Eye (tissue), 1 donor: Measurements from ENCODE around the gene TNFRSF19.

Experiments
- DNase-seq: peaks from one replicate; pipeline ENCODE4 v3.0.0-alpha.2; 2015

The TNFRSF19 gene

DNA sequence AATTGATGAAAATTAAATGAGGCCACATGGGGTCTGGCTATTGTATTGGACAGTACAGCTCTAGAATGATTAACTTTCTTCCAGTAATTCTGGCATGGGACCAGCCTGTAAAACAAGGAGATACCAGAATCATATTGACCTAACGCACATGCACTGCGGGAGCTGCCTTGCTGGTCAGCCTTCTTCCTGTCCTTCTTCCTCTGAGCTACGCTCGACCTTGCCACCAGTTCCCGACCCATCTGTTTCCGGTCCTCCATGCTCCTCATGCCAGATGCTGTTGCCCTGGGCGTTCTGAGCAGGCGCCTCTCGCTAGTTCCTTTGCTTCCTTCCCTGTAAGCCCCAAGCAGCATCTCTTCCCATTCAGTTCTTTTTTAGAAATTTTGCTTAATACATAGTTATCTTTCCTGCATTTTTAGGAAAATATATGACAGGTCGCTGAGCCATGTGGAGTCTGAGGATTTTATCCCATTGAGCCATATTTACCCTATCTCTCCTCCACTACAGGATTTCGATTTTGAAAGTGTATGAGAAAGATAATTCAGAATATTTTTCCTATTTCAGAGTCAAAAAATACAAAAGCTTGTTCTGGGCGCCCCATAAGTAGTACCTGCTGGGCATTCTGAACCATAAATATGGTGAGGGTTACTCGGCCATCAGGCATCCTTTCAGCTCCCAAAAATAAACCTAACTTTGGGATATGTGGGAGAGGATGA is 38.6 kb downstream of the TNFRSF19 start:
- DNase-seq, result no peak

DNA sequence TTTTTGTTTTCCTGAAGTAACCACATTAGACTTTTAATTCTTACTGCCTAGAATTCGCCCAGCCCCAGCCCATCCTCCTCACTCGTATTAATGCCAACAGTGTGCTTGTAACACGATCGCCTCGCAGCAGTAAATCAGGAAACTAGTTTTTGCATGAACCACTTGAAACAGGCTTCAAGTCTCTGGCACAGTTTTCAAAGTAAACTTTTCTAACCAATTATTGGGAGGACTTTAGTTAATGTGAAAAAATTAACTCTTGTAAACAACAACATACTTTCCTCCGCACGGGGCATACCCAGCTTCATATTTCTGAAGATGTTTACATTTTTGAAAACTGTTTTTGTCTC is 39.2 kb downstream of the TNFRSF19 start:
- DNase-seq, result peak; percentile 52

DNA sequence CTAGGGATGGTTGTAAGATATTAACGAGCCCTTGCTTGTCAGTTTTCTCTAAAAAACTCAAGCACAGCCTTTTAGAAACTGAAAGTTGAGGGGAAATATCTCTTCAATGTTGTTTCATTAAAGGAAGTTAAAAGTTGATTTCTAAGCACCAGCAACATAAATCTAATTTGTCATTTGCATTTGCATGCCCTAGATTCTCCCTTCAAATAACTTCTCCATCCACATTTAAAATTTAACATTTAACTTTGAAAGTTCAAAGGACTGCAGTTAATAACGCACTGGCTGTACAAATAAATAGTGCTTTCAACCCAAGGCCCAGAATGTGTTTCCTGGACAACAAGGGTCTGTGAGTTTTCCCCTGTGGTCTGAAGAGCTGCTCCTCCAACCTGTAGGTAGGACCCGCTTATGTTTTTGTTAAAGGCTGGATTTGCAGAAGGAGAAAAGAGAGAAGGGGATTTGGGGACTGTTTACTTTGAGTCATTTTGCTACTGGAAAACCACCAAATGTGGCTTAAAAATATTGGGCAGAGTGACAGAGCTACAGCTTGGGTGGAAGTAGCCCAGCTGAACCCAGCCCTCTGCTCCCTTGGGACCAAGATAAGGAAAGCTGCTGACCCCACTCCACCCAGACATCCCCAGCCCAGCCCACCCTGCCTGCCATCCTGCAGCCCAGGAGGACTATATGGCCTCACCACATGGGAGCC is 39.8 kb downstream of the TNFRSF19 start:
- no peak for DNase-seq

DNA sequence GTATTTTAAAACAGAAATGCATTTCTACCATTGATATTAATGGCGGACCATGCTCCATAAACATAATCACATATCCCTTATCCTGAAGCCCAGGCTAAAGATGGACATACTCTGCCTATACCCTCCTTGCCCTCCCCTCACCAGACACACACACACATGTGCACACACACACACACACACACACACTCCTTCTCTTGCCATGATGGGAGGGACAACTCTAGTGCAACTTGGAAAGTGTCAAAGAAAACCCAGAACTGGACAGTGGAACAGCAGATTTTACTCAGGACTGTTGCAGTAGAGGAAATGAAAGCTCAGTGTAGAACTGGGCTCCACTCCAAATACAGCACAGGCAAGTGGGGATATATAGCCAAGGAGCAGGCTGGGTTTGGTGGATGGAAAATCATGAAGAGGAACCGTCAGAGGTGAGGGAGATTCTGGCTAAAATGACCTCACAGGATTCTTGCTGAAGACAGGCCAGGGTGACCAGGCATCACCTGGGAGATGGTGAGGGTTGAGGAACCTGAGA is 40.8 kb downstream of the TNFRSF19 start:
- DNase-seq, result no peak

DNA sequence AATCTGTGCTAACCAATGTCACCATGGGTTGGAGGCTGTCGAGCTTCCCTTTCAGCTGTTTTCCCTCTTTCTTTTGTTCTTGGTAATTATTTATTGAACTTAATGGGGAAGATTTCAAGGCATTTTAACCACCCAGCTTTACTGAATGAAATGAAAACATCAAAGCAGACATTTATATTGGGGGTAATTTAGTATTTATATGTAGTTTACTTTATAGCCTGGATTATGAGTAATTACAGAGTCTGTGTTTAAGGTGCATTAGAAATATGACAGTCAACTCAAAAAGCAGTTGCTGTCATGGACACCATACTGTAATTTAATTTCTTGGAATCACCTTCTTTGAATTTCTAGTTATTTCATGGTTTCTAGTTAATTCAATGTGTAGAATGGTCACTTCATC is 42.0 kb downstream of the TNFRSF19 start:
- DNase-seq, result no peak

DNA sequence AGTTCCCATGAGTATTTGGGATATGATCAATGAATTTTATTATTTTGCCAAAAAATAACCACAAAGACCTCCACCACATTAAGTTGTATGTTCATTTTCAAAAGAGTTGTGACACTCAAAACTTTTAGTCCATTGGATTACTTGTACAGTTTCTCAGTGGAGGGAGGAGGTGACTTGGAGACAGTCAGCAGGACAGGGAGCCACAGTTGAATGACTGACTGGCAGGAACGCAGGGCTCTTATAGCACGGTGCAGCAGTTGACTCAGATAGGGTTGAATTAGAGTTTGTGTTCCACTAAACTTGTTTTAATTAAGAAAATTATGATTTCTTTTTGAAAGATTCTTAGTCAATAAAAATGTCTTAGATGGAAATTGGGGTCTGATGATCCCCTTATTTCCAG is 42.5 kb downstream of the TNFRSF19 start:
- no peak for DNase-seq

DNA sequence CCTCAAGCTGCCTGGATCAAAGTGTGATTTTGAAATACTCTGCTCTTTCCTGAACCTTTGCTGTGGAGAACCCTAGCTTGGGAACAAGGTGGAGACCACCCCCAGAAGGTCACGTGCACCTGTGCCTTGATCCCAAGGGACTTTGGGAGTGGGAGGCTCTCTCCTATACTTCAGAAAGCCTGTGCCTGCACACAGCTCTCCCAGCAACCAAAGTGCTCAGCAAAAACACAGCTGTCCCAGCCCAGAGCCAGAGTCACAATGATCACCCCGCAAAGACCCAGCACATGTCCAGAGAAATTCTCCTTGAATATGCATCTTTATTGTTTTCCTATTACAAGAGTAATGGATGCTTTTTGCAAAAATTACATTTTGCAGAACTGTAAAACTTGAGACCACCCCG is 43.4 kb downstream of the TNFRSF19 start:
- no peak for DNase-seq

DNA sequence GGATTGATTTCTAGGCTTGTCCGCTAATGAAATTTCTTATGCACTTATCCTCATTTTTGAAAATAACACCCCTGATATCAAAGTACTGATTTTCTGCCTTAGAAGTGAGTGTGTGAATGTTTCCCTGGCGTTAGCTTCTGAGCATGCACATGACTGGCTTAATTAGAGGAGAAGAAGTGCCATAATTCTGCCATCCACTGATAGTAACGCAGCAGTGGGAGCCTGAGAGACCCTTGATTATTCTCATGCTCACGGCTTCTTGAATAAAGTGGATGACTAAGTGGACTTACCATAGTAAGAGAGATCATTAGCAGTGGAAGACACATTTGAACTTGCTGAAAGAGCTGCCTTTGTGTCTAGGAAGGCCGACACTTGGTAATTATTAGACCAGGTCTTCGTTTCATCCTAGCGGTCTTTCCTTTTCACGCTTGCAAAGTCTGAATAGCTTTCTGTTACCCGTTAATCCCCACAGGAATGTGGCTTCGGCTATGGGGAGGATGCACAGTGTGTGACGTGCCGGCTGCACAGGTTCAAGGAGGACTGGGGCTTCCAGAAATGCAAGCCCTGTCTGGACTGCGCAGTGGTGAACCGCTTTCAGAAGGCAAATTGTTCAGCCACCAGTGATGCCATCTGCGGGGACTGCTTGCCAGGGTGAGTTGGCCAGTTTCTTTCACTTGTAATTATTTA is 45.3 kb downstream of the TNFRSF19 start:
- DNase-seq, result peak; percentile 83

DNA sequence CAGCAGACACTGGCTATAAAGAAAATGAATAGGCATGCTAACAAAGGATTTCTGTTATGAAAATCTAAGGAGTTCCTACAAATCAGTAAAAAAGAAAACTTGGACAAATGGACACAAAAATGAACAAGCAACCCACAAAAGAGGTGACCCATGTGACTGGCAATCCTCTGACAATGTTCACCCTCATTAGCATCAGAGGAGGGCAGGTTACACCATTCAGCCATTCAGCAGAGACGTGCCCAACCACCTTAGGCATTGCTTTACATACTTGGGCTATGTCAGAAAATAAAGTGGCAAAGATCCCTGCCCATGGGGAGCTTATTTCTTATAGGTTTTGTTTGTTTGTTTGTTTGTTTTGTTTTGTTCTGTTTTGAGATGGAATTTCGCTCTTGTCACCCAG is 46.0 kb downstream of the TNFRSF19 start:
- DNase-seq, result no peak

DNA sequence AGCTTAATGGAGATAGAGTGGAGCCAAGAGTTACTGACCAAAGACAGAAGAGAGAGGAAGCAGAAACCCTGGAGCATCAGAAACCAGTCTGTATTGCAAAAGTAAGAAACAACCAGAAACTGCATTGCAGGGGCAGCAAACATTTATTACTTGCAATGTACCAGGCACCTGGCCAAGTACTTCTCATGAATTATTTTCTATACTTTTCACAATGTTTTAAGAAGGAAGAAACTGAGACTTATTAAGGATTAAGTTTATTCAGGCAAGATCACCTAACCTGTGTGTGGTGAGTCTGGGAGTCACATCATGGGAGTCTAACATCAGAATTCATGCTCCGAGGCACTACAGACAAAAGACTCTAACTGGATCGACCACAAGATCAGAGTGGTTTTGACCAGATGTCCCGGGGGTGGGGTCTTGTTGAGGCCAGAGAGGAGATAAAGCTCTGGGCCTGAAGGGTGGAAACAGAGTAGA is 47.4 kb downstream of the TNFRSF19 start:
- no peak for DNase-seq

DNA sequence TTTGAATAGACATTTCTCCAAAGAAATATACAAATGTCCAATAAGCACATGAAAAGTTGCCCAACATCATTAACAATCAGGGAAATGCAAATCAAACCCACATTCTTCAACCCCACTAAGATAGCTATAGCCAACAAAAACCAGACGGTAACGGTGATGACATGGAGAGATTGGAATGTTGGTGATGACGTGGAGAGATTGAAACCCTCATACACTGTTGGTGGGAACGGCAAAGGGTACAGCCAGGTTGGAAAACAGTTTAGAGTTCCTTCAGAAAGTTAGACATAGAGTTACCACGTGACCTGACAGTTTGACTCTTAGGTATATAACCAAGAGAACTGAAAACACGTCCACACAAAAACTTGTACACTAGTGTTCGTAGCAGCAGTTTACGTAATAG is 48.1 kb downstream of the TNFRSF19 start:
- DNase-seq, result peak; percentile 46

DNA sequence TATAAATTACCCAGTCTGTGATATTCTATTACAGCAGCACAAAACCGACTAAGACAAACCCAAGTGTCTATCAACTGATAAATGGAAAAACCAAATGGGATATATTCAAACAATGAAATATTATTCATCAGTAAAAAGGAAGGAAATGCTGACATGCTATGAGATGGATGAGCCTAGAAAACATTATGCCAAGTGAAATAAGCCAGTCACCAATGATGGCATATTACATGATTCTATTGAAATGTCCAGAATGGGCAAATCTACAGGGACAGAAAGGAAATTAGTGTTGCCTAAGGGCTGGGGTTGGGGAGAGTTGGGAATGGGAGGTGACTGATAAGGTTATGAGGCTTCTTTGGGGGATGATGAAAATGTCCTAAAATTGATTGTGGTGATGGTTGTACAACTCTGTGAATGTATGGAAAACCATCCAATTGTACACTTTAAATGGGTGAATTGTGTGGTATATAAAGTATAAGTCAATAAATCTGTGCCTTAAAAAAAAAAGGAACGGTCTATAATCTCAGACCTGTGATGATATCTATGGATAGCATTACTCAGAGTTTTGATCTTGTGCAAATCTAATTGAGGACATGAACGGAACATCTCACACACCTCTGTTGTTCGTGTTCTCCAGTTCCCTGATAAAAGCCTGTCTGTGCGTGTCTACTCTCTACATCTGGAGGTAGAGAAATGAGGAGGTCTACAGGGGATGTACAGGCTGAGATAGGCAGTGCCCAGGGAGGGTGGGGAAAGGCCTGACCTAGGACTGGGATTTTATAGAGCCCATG is 49.0 kb downstream of the TNFRSF19 start:
- no peak for DNase-seq

DNA sequence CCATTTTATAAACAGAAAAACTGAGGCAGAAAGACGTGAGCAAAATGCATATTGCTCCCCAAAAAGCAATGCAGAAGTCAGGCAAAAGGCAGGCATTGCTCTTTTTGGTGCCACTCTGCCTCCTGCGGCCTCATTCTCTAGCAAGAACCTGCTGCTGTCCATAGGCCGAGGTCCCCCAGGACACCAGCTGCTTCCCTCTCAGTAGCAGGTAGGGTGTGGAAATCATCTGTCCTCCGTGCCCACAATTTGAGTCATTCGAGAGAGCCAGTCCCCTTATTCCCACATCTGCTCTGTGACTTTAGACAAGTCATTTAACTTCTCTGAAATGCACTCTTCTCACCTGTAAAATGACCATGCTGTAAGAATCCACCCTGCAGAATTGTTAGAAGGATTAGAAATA is 50.0 kb downstream of the TNFRSF19 start:
- DNase-seq, result no peak

DNA sequence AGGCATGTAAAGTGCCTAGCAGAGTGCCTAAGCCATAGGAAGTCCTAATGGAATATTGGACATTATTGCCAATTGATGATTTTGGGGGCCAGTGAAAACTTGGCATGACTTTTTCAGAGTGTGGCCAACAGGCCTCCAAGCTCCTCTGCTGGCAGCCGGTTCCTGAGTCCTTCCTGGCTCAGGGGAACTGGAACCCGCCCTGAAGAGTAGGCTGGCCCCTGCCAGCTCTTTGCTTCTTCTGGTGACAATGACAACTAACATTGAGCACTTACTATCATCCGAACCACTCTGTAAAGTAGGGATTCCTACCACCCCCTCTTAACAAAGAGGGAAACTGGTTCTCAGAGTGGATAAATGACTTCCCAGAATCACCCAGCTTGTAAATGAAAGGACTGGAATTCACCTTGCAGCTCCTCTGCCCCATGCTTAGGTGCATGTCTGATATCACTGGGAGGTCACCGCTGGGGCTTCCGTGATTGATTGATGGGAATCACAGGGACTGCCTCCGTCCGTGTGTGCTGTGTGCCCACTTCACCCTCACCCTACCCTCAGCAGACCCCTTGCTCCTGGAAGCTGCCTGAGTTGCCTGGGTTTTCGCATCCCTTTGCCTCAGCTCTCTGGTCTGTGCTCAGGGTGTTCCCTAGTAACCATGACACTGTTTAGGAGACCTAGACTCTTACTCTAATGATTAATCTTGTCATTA is 50.6 kb downstream of the TNFRSF19 start:
- DNase-seq, result no peak

DNA sequence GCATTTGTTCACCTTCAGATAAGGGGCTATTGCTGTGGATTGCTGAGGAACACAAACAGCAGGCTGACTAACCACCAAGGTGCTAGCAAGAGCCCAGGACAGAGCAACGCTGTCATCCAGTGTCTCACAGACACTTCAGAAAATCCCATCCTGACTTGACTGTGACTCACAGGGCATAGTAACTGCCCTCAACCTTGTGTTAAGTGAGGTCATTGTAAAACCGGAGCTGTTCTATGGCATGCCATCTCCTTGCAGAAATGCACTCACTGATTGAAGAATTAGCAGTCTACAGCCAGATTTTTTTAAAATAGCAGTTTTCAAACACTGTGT is 51.1 kb downstream of the TNFRSF19 start:
- no peak for DNase-seq

DNA sequence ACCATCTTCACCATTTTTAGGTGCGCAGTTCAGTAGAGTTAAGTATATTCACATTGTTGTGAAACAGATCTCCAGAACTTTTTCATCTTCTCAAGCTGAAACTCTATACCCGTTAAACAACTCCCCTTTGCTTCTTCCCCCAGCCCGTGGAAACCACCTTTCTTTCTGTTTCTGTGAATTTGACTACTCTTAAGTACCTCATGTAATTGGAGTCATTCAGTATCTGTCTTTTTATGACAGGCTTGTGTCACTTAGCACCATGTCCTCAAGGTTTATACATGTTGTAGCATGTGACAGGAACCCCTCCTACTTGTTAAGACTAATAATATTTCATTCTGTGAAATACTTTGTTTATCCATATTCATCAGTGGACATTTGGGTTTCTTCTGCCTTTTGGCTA is 52.8 kb downstream of the TNFRSF19 start:
- no peak for DNase-seq

DNA sequence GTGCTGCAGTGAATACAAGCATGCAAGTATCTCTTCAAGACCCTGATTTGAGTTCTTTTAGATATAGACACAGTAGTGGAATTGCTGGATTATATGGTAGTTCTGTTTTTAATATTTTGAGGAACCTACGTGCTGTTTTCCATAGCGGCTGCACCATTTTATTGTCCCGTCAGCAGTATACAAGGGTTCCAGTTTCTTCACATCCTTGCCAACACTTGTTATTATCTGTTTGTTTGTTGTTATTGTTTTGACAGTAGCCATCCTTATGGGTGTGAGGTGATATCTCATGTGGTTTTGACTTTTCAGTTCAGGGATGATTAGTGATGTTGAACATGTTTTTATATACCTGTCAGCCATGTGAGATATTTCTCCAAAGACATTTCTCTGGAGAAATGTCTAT is 53.2 kb downstream of the TNFRSF19 start:
- DNase-seq, result no peak

DNA sequence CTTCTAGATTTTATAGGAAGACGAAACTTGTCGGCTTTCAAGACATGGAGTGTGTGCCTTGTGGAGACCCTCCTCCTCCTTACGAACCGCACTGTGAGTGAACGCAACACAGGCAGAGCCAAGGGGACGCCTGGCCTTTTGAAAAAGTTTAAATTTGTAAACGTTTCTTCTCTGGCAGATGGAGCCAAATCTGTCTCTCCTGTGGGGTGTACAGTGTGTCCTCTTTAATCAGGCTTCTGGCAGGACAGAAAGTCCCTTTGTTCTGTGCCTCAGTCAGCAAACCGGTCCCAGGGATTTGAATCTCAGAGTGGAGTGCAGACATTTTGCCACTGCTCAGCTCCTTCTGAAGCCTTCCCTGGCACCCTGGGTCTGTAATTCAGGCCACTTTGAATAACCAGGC is 56.5 kb downstream of the TNFRSF19 start:
- DNase-seq, result no peak

DNA sequence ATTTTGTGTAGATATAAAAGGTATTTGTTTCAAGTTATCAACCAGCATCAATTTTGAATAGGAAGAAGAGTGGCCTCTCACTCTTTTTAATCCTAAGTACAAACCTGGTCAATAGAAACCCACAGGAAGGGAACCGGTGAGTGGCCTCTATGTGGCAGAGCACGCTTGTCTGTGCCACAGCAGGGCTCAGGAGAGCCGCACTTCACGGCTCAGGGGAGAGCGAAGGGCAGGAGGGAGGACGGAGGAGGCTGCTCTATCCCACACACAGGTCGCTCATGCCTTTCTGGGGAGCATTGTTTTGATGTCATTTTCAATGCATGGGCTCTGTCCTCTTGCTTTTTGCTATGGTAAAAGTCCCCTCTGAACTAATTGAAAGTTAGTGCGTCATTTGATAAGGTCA is 57.2 kb downstream of the TNFRSF19 start:
- no peak for DNase-seq

DNA sequence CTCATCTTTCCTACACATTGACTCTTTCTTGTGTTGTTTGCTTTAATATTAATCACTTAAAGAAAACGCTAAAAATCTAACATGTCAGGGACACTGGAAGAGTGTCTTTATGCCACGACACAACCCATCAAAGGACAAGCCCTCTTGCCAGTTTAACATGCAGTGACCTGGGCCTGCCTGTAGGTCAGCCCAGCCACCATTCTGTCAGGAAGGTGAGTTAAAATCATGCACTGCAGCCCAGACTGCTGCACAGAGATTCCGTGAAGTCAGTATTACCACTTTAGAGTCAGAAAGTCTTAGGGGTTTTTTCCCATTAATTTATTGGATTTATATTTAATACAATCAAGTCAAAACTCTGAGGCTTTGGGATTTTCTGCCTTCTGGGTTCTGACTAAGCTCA is 58.0 kb downstream of the TNFRSF19 start:
- DNase-seq, result no peak

DNA sequence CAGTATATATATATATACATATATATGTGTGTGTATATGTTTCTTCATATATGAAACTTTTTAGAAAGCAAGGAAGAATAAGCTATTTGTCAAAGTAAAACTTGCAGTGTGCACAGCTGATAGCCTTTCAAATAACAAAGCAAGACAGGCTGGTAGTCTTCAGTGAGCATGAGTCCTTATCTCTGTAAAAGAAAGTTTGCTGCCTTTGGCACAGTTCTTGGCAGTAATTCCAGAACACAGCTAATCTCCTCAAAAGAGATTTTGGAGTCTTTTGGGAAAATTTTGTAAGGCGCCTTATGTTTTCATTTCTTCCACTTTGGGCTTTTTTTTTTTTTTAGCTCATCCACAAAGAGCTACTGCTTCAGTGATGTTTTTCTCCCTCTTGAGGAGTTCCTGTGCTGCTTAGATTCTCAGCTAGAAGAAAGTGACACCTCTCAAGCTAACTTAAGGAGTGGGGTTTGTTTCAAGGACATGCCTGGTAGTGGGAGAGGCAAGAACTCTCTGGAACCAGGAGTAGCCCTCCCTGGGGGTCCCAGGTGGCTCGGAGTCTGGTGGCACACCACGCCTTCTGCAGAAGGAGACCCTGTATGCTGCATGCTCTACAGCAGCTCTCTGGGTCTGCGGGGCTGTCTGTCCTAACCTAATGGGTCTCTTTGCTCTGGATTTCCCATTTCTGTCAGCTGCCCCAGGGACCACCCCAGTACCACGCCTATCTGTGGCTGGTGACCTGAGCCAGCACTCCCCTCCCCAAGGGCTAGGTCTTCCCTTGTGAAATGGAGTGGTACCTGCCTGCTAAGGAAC is 58.8 kb downstream of the TNFRSF19 start:
- DNase-seq, result no peak
